GM19397 (cell line): Measurements from ENCODE around the gene RHBG.

Experiments
- ATAC-seq: cut with Tn5 transposase; IDR thresholded peaks from one replicate; pipeline ENCODE4 v1.9.1; 2021; ENCODE audit warnings: mild to moderate bottlenecking, moderate library complexity; ENCODE audit not compliant: unreplicated experiment

The RHBG gene

GRCh38 chr1:156402331-156403020 is 33.5 kb downstream of the RHBG start:
- no peak for ATAC-seq

GRCh38 chr1:156405670-156406069 is 36.7 kb downstream of the RHBG start:
- no peak for ATAC-seq

GRCh38 chr1:156406251-156406650 is 37.2 kb downstream of the RHBG start:
- ATAC-seq, result no peak

GRCh38 chr1:156407344-156407743 is 38.3 kb downstream of the RHBG start:
- ATAC-seq, result no peak

- ATAC-seq, result no peak
These were observed 38.7 kb downstream of the RHBG start for GRCh38 chr1:156407760-156408159.

GRCh38 chr1:156409439-156409838 is 40.4 kb downstream of the RHBG start:
- ATAC-seq, result no peak

GRCh38 chr1:156410238-156410637 is 41.2 kb downstream of the RHBG start:
- ATAC-seq, result no peak

GRCh38 chr1:156410740-156411139 is 41.7 kb downstream of the RHBG start:
- ATAC-seq, result no peak

- no peak for ATAC-seq
These were observed 43.8 kb downstream of the RHBG start for GRCh38 chr1:156412653-156413321.

GRCh38 chr1:156413391-156414246 is 44.6 kb downstream of the RHBG start:
- ATAC-seq, result no peak

- ATAC-seq, result no peak
These were observed 45.6 kb downstream of the RHBG start for GRCh38 chr1:156414461-156415064.

- no peak for ATAC-seq
These were observed 48.0 kb downstream of the RHBG start for GRCh38 chr1:156416993-156417392.

- ATAC-seq, result no peak
These were observed 48.5 kb downstream of the RHBG start for GRCh38 chr1:156417401-156418020.

GRCh38 chr1:156418416-156419070 is 49.5 kb downstream of the RHBG start:
- ATAC-seq, result no peak

- no peak for ATAC-seq
These were observed 50.8 kb downstream of the RHBG start for GRCh38 chr1:156419854-156420204.

- ATAC-seq, result no peak
These were observed 51.4 kb downstream of the RHBG start for GRCh38 chr1:156420205-156421061.

- peak; percentile 68 for ATAC-seq
These were observed 52.3 kb downstream of the RHBG start for GRCh38 chr1:156421062-156421938.

- no peak for ATAC-seq
These were observed 53.1 kb downstream of the RHBG start for GRCh38 chr1:156421939-156422601.
